Natural killer cell (primary cell): ENCODE results near the gene KRTAP10-1. TPM values are rescaled to one million over a fixed set of nuclear protein-coding genes. Genes with fewer than 3 reads are reported as not detected.

Experiments
- ATAC-seq, 3 donors: fragments of 150-1000 bp in 2 of 3; fragments of 200-7000 bp in 1 of 3; cut with Tn5 transposase; 1 replicate in 1 of 3; 2 replicates in 2 of 3; pipeline ENCODE4 v1.10.0; 2021; ENCODE audit warnings: mild to moderate bottlenecking in 2 of 3, moderate library complexity in 2 of 3
- DNase-seq, 2 donors: peaks; one replicate each; pipeline versions ENCODE4 v3.0.0 to v3.0.0-alpha.2; 2013 to 2021; ENCODE audit warnings: mixed read lengths in 1 of 2
- H3K27ac ChIP-seq: one replicate; pipeline ENCODE4 v1.5.1; 2013; ENCODE audit warnings: mild to moderate bottlenecking, low read length
- H3K27me3 ChIP-seq: one replicate; pipeline ENCODE4 v1.6.1; 2013; ENCODE audit warnings: low read length; ENCODE audit not compliant: control insufficient read depth, insufficient read depth
- H3K36me3 ChIP-seq: one replicate; pipeline ENCODE4 v1.6.1; 2013; ENCODE audit warnings: low read length; ENCODE audit not compliant: control insufficient read depth, insufficient read depth
- H3K4me1 ChIP-seq: one replicate; pipeline ENCODE4 v1.6.1; 2013; ENCODE audit warnings: low read length; ENCODE audit not compliant: control insufficient read depth, insufficient read depth
- H3K4me3 ChIP-seq: one replicate; pipeline ENCODE4 v1.5.1; 2013; ENCODE audit warnings: low read length
- H3K9me3 ChIP-seq: one replicate; pipeline ENCODE4 v1.6.1; 2013; ENCODE audit warnings: low read length; ENCODE audit not compliant: control insufficient read depth, insufficient read depth
- H3K27ac Mint-ChIP-seq, 2 donors: one replicate each; pipeline ENCODE4 v1.8.0; 2022; ENCODE audit warnings: mild to moderate bottlenecking in 2 of 2, mixed read lengths in 2 of 2, moderate library complexity in 1 of 2
- H3K27me3 Mint-ChIP-seq, 2 donors: one replicate each; pipeline ENCODE4 v1.8.0; 2022; ENCODE audit warnings: low read depth in 2 of 2, mixed read lengths in 2 of 2
- H3K36me3 Mint-ChIP-seq: one replicate; pipeline ENCODE4 v1.8.0; 2022; ENCODE audit warnings: mixed read lengths
- H3K4me1 Mint-ChIP-seq, 2 donors: one replicate each; pipeline ENCODE4 v1.8.0; 2022; ENCODE audit warnings: mixed read lengths in 2 of 2
- H3K4me3 Mint-ChIP-seq: one replicate; pipeline ENCODE4 v1.8.0; 2022; ENCODE audit warnings: mild to moderate bottlenecking, moderate library complexity, mixed read lengths
- H3K9me3 Mint-ChIP-seq, 2 donors: one replicate each; pipeline ENCODE4 v1.8.0; 2022; ENCODE audit warnings: mixed read lengths in 2 of 2
- WGBS: methylation state at CpG from one replicate; pipeline ENCODE4 v1.1.7; 2013; ENCODE audit warnings: missing lambda C conversion rate; ENCODE audit not compliant: insufficient coverage; 5-methylcytosine and 5-hydroxymethylcytosine counted together
- intact Hi-C: fragments of 100-400 bp; cut with micrococcal nuclease; formaldehyde crosslinking; loops from one replicate; pipeline ENCODE4 v1.14.2; 2022
- total RNA-seq, 4 donors: library from RNA; stranded (reverse); fragments of 120-200 nt in 1 of 4; gene quantifications; one replicate each; pipeline versions ENCODE4 v1.2.3 to v1.2.4, GENCODE V29; 2013 to 2022
- TF ChIP-seq, protein P1 (sequence below): fragments of 200-600 bp; IDR thresholded peaks from one replicate; pipeline ENCODE4 v1.8.0; 2022; ENCODE audit warnings: antibody characterized with exemption

Gene KRTAP10-1
- total RNA-seq, 3 donors from 2014 or later (not counting 1 experiment from before 2014, with no cell fraction given) = not detected

DNA sequence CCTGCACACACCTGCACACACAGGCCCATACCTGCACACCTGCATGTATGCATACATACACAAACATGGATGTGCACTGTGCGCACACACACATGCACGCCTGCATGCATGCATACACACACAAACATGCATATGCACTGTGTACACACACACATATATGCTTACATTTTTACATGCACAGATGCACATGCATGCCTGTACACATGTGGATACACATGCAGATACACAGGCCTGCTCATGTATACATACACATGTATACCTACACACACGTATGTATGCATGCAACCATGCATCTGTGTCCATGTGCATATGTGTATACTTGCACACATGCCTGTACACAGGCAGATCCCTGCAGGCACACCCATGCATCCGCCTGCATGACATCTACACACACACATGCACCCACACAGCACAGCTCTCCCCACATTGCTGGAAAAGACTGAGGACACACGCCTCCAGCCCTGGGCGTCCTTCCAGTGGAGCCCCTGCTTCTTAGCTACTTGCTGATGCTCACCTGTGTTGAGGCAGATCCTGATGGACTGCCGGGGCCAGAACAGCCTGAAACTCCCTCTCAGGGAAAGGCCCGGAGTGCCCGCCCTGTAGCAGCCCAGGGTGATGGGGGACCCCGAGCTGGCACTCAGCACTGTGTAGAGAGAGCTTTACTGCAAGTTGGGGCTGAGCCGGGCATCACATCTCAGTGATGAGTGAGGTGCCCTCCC lies 28.6 kb downstream of the KRTAP10-1 start:
- intact Hi-C loops = loop anchor here (5.0 kb wide), 1 partner anchor 421 kb away; no protein-coding TSS in a partner anchor
- 87% methylated on average over 11 of the region's 11 CpGs for WGBS

DNA sequence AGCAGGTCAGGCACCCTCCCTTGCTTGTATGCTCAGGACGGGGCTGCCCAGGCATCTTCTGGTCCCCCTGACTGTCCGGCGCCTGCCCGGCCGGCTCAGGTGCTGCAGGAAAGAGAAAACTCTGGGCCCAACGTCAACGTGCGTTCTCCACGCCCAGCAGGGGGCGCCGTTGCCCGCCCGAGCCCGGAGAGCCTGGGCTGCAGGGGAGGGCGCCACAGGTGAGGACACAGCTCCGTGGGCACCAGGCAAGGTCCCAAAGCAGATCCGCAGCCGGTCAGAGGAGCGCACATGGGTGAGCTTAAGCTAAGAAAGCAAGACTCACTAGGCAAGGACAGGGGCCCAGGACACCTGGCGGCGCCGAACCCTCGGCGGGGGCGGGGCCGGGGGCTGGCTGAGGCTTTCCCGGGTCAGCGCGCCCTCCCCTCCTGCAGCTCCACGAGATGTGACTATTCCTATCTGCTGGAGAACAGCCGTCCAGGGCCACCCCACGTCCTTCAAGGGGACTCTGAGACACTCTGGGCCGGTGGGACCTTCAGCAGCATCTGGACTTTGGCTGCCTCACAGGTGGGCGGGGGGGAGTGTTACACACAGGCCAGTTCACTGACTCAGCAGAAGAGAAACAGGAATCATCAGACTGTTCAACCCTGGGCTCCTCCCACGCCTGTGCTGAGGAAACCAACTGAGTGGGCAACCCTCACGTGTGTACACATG lies 29.3 kb downstream of the KRTAP10-1 start:
- Histone ChIP-seq H3K27me3 (no peaks in the 10 kb centered on the region), H3K36me3 (no peaks in the 10 kb centered on the region), H3K9me3 (no peaks in the 10 kb centered on the region), H3K27ac (no peak overlapping the region), H3K4me3 (no peak overlapping the region), H3K4me1 (peaks cover 14% of the 10 kb centered on the region)
- H3K36me3 Mint-ChIP-seq = no peaks in the 10 kb centered on the region
- H3K4me1 Mint-ChIP-seq = peaks cover 0 to 5% of the 10 kb centered on the region in 2 donors
- H3K27me3 Mint-ChIP-seq = peaks cover 0 to 3% of the 10 kb centered on the region in 2 donors
- no peak overlapping the region for H3K27ac Mint-ChIP-seq
- intact Hi-C loops = loop anchor here (1.0 to 5.0 kb wide), 3 partner anchors 232 to 422 kb away; no protein-coding TSS in a partner anchor
- TF ChIP-seq, protein P1, sequence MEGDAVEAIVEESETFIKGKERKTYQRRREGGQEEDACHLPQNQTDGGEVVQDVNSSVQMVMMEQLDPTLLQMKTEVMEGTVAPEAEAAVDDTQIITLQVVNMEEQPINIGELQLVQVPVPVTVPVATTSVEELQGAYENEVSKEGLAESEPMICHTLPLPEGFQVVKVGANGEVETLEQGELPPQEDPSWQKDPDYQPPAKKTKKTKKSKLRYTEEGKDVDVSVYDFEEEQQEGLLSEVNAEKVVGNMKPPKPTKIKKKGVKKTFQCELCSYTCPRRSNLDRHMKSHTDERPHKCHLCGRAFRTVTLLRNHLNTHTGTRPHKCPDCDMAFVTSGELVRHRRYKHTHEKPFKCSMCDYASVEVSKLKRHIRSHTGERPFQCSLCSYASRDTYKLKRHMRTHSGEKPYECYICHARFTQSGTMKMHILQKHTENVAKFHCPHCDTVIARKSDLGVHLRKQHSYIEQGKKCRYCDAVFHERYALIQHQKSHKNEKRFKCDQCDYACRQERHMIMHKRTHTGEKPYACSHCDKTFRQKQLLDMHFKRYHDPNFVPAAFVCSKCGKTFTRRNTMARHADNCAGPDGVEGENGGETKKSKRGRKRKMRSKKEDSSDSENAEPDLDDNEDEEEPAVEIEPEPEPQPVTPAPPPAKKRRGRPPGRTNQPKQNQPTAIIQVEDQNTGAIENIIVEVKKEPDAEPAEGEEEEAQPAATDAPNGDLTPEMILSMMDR = peak; percentile 88
- H3K4me3 Mint-ChIP-seq = no peak overlapping the region
- H3K9me3 Mint-ChIP-seq = no peaks in the 10 kb centered on the region
- DNase-seq (peak; percentile 78 to 90), ATAC-seq (peak; percentile 68 to 92 (median 90))
- 6% methylated on average over 36 of the region's 36 CpGs for WGBS

More for the DNA sequence above, 28.6 kb downstream of the KRTAP10-1 start:
- Histone ChIP-seq H3K27ac (no peak overlapping the region), H3K9me3 (no peaks in the 10 kb centered on the region), H3K36me3 (no peaks in the 10 kb centered on the region), H3K4me3 (no peak overlapping the region), H3K4me1 (peaks cover 14% of the 10 kb centered on the region), H3K27me3 (no peaks in the 10 kb centered on the region)
- DNase-seq = peak in 1 of 2 donors; percentile 10
- Mint-ChIP-seq H3K4me1 (peaks cover 0 to 5% of the 10 kb centered on the region in 2 donors), H3K4me3 (no peak overlapping the region), H3K27me3 (peaks cover 0 to 3% of the 10 kb centered on the region in 2 donors), H3K36me3 (no peaks in the 10 kb centered on the region), H3K27ac (no peak overlapping the region), H3K9me3 (no peaks in the 10 kb centered on the region)
- no peak for ATAC-seq
- TF ChIP-seq, protein P1 = no peak

DNA sequence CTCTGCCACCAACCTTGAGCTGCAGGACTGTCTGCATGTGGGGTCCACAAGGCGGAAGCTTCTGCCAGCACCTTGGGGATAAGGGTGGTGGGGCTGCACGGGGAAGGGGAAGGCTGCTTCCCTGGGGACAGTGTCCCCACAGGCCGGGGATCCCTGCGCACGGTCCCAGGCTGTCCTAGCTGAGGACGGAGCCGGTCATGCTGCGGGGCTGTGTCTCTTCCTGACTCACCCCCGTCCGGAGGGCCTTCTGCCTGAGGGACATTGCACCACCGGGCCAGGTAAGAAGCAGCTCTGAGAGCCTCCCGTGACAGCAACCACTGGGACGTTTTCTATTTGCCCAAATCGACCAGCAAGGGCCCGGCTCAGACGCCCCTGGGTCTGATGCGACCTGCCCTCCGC lies 29.9 kb downstream of the KRTAP10-1 start:
- no peaks in the 10 kb centered on the region for H3K9me3 ChIP-seq
- Mint-ChIP-seq H3K4me1 (peaks cover 0 to 5% of the 10 kb centered on the region in 2 donors), H3K27ac (no peak overlapping the region), H3K4me3 (no peak overlapping the region), H3K9me3 (no peaks in the 10 kb centered on the region), H3K36me3 (no peaks in the 10 kb centered on the region), H3K27me3 (peaks cover 0 to 3% of the 10 kb centered on the region in 2 donors)
- peak in 1 of 3 donors; percentile 14 for ATAC-seq
- TF ChIP-seq, protein P1 = no peak
- intact Hi-C loops = loop anchor here (1.0 to 5.0 kb wide), 3 partner anchors 232 to 422 kb away; no protein-coding TSS in a partner anchor
- H3K27me3 ChIP-seq = no peaks in the 10 kb centered on the region
- H3K4me1 ChIP-seq = peaks cover 14% of the 10 kb centered on the region
- no peak overlapping the region for H3K4me3 ChIP-seq
- DNase-seq = no peak
- WGBS = 65% methylated on average over 18 of the region's 18 CpGs
- H3K36me3 ChIP-seq = no peaks in the 10 kb centered on the region
- no peak overlapping the region for H3K27ac ChIP-seq
